Natural killer cell (primary cell): ENCODE results near the gene AVPR2. TPM values are rescaled to one million over a fixed set of nuclear protein-coding genes. Genes with fewer than 3 reads are reported as not detected.
A peak's percentile ranks its signal among the peaks of the same experiment; 100 is the strongest.

Experiments used
- ATAC-seq, 3 donors: fragments of 150-1000 bp in 2 of 3; fragments of 200-7000 bp in 1 of 3; cut with Tn5 transposase; 1 replicate in 1 of 3; 2 replicates in 2 of 3; pipeline ENCODE4 v1.10.0; 2021; ENCODE audit warnings: mild to moderate bottlenecking in 2 of 3, moderate library complexity in 2 of 3
- DNase-seq, 2 donors: peaks; one replicate each; pipeline versions ENCODE4 v3.0.0 to v3.0.0-alpha.2; 2013 to 2021; ENCODE audit warnings: mixed read lengths in 1 of 2
- H3K27ac ChIP-seq: one replicate; pipeline ENCODE4 v1.5.1; 2013; ENCODE audit warnings: mild to moderate bottlenecking, low read length
- H3K27me3 ChIP-seq: one replicate; pipeline ENCODE4 v1.6.1; 2013; ENCODE audit warnings: low read length; ENCODE audit not compliant: control insufficient read depth, insufficient read depth
- H3K36me3 ChIP-seq: one replicate; pipeline ENCODE4 v1.6.1; 2013; ENCODE audit warnings: low read length; ENCODE audit not compliant: control insufficient read depth, insufficient read depth
- H3K4me1 ChIP-seq: one replicate; pipeline ENCODE4 v1.6.1; 2013; ENCODE audit warnings: low read length; ENCODE audit not compliant: control insufficient read depth, insufficient read depth
- H3K4me3 ChIP-seq: one replicate; pipeline ENCODE4 v1.5.1; 2013; ENCODE audit warnings: low read length
- H3K9me3 ChIP-seq: one replicate; pipeline ENCODE4 v1.6.1; 2013; ENCODE audit warnings: low read length; ENCODE audit not compliant: control insufficient read depth, insufficient read depth
- H3K27ac Mint-ChIP-seq, 2 donors: one replicate each; pipeline ENCODE4 v1.8.0; 2022; ENCODE audit warnings: mild to moderate bottlenecking in 2 of 2, mixed read lengths in 2 of 2, moderate library complexity in 1 of 2
- H3K27me3 Mint-ChIP-seq, 2 donors: one replicate each; pipeline ENCODE4 v1.8.0; 2022; ENCODE audit warnings: low read depth in 2 of 2, mixed read lengths in 2 of 2
- H3K36me3 Mint-ChIP-seq: one replicate; pipeline ENCODE4 v1.8.0; 2022; ENCODE audit warnings: mixed read lengths
- H3K4me1 Mint-ChIP-seq, 2 donors: one replicate each; pipeline ENCODE4 v1.8.0; 2022; ENCODE audit warnings: mixed read lengths in 2 of 2
- H3K4me3 Mint-ChIP-seq: one replicate; pipeline ENCODE4 v1.8.0; 2022; ENCODE audit warnings: mild to moderate bottlenecking, moderate library complexity, mixed read lengths
- H3K9me3 Mint-ChIP-seq, 2 donors: one replicate each; pipeline ENCODE4 v1.8.0; 2022; ENCODE audit warnings: mixed read lengths in 2 of 2
- CTCF ChIP-seq: fragments of 200-600 bp; IDR thresholded peaks from one replicate; pipeline ENCODE4 v1.8.0; 2022; ENCODE audit warnings: antibody characterized with exemption
- WGBS: methylation state at CpG from one replicate; pipeline ENCODE4 v1.1.7; 2013; ENCODE audit warnings: missing lambda C conversion rate; ENCODE audit not compliant: insufficient coverage; 5-methylcytosine and 5-hydroxymethylcytosine counted together
- intact Hi-C: fragments of 100-400 bp; cut with micrococcal nuclease; formaldehyde crosslinking; loops from one replicate; pipeline ENCODE4 v1.14.2; 2022
- total RNA-seq, 4 donors: library from RNA; stranded (reverse); fragments of 120-200 nt in 1 of 4; gene quantifications; one replicate each; pipeline versions ENCODE4 v1.2.3 to v1.2.4, GENCODE V29; 2013 to 2022

AVPR2 gene
- total RNA-seq, 3 donors from 2014 or later (not counting 1 experiment from before 2014, with no cell fraction given) = not detected

DNA sequence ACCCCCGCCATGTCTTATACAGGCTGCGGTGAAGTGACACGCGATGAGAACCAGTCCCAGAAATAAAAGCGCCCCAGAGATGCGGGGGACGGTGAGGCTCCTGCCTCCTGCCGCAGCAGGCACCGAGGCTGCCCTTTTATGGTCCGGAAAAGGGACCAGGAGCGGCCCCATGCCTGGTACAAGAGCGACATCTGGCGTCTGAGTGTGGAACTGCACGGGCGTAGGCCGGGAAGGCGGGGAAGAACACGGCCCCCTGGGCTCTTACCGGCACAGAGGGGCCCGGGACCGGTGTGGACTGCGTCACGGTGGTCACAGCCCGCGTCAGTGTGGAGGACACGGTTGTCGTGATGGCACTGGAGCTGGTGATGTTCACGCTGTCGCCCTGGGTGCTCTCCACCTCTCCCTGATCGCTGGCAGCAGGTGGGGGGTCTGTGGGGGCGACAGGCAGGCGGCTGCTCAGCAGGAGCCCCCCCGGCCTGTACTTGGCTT is 48.9 kb downstream of the AVPR2 start:
- Histone ChIP-seq H3K27me3 (no peaks in the 10 kb centered on the region), H3K27ac (no peak overlapping the region), H3K36me3 (peaks cover 81% of the 10 kb centered on the region), H3K9me3 (no peaks in the 10 kb centered on the region), H3K4me3 (no peak overlapping the region), H3K4me1 (peaks cover 26% of the 10 kb centered on the region)
- intact Hi-C loops = loop anchor here (1.0 kb wide), 1 partner anchor 189 kb away; the partner anchor contains the start of gene PLXNB3
- Mint-ChIP-seq H3K4me1 (peaks cover under 1 to 6% of the 10 kb centered on the region in 2 donors), H3K4me3 (no peak overlapping the region), H3K27ac (peak overlapping the region; percentile 56 to 73), H3K36me3 (no peaks in the 10 kb centered on the region), H3K27me3 (no peaks in the 10 kb centered on the region), H3K9me3 (no peaks in the 10 kb centered on the region)
- ATAC-seq = peak; percentile 76 to 89 (median 79)
- DNase-seq = peak; percentile 70 to 83
- TF ChIP-seq CTCF = peak; percentile 85
- 31% methylated on average over 33 of the region's 33 CpGs for WGBS

DNA sequence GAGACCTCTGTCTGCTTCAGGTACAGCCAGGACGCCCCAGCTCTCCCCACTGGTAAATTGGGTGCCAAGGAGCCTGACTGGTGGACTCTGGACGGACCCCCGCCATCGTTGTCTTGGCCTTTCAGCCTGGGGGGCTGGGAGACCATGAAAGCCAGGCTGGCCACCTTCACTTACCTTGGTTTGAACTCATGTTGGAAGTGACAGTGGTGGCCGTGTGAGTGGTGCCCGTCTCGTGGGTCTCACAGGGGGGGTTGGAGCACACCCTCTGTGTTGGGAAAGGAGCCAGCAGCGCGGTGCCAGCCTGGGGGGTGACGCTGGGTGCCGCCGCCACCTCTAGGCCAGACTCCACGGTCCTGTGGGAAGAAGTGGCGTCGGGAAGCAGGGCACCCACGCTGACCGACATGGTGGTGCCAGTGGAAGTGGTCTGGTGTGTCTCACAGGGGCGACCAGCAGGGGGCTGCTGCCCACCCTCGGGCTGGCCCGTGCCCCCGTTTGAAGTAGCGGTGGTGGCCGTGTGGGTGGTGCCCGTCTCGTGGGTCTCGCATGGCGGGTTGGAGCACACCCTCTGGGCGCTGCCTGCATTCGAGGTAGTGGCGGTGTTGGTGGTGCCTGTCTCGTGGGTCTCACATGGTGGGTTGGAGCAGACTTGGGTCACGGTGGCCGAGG is 49.6 kb downstream of the AVPR2 start:
- Mint-ChIP-seq H3K36me3 (no peaks in the 10 kb centered on the region), H3K4me1 (no peaks in the 10 kb centered on the region), H3K27me3 (no peaks in the 10 kb centered on the region), H3K27ac (no peak overlapping the region), H3K4me3 (no peak overlapping the region), H3K9me3 (no peaks in the 10 kb centered on the region)
- 83% methylated on average over 33 of the region's 33 CpGs for WGBS
- intact Hi-C loops = loop anchor here (1.0 kb wide), 1 partner anchor 190 kb away; the partner anchor contains the start of gene PLXNB3
- H3K36me3 ChIP-seq = peaks cover 87% of the 10 kb centered on the region
- no peak for TF ChIP-seq CTCF
- no peak overlapping the region for H3K27ac ChIP-seq
- H3K4me1 ChIP-seq = peaks cover 20% of the 10 kb centered on the region
- no peak overlapping the region for H3K4me3 ChIP-seq
- no peaks in the 10 kb centered on the region for H3K9me3 ChIP-seq
- H3K27me3 ChIP-seq = no peaks in the 10 kb centered on the region
- ATAC-seq (no peak), DNase-seq (no peak)

DNA sequence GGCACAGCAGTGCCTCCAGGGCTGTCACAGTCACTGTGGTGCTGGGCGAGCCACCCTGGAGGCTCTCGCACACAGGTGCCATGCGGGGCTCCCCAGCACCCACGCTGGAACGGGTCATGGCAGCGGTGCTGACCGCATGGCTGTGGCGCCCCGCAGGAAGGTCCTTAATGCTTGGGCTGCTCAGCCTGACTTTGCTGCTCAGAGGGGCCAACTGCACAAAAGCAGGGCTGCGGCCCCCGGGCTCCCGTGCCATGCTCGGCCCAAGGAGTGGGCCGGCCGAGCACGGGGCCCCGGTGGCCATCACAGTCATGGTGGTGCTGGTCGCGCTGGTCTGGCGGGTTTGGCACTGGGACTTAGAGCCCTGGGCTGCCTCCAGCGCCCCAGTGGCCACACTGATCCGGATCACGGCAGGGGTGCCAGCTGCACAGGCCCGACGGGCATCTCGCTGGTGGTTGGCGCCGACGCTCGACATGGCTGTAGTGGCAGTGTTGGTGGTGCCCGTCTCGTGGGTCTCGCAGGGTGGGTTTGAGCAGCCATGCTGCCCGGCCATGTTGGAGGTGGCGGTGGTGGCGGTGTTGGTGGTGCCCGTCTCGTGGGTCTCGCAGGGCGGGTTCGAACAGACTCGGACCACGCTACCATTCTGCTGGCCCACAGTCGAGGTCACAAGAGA is 50.2 kb downstream of the AVPR2 start:
- H3K4me3 Mint-ChIP-seq = no peak overlapping the region
- no peaks in the 10 kb centered on the region for H3K9me3 Mint-ChIP-seq
- peaks cover 13% of the 10 kb centered on the region for H3K4me1 ChIP-seq
- no peak for ATAC-seq
- intact Hi-C loops = no loop called here
- H3K9me3 ChIP-seq = no peaks in the 10 kb centered on the region
- H3K27ac Mint-ChIP-seq = no peak overlapping the region
- H3K27me3 Mint-ChIP-seq = no peaks in the 10 kb centered on the region
- H3K27me3 ChIP-seq = no peaks in the 10 kb centered on the region
- DNase-seq = no peak
- H3K36me3 Mint-ChIP-seq = no peaks in the 10 kb centered on the region
- no peak for TF ChIP-seq CTCF
- 94% methylated on average over 38 of the region's 44 CpGs for WGBS
- H3K4me3 ChIP-seq = no peak overlapping the region
- H3K36me3 ChIP-seq = peaks cover 90% of the 10 kb centered on the region
- H3K4me1 Mint-ChIP-seq = no peaks in the 10 kb centered on the region
- no peak overlapping the region for H3K27ac ChIP-seq
